Measurements from ENCODE around the gene LIPN. TPM values are rescaled to one million over a fixed set of nuclear protein-coding genes. Genes with fewer than 3 reads are reported as not detected.

LIPN gene
- total RNA-seq, 6 experiments from 2014 or later = 0.25 to 0.29 TPM; not detected in 4

DNA sequence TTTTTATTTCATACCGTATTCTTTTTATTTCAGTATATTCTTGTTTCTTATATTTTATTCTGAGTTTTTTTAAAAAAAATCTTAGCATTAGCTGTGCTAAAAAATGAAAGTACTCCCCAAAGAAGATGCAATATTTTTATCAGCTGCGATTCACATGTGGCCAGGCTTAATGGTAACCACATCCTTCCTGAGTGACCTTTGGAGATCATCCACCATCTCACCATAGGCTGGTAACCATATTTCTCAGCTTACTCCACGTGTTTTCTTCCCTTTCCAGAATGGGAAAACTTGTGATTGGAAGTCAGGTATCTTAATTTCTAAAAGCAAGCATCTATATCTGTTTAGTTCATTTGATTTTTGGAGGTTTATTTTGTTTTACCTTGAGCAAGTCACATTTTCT is 23.9 kb downstream of the LIPN start:
- Histone ChIP-seq H3K9me3 (no peaks in the 10 kb centered on the region), H3K4me3 (no peak overlapping the region), H3K36me3 (no peaks in the 10 kb centered on the region), H3K27me3 (no peaks in the 10 kb centered on the region), H3K4me1 (no peaks in the 10 kb centered on the region), H3K27ac (no peak overlapping the region)
- 52% methylated on average over 3 of the region's 3 CpGs for WGBS (ENCODE audit: insufficient coverage, low coverage, low lambda C conversion rate, missing lambda C conversion rate)
- ATAC-seq = no peak
- TF ChIP-seq, protein P1, sequence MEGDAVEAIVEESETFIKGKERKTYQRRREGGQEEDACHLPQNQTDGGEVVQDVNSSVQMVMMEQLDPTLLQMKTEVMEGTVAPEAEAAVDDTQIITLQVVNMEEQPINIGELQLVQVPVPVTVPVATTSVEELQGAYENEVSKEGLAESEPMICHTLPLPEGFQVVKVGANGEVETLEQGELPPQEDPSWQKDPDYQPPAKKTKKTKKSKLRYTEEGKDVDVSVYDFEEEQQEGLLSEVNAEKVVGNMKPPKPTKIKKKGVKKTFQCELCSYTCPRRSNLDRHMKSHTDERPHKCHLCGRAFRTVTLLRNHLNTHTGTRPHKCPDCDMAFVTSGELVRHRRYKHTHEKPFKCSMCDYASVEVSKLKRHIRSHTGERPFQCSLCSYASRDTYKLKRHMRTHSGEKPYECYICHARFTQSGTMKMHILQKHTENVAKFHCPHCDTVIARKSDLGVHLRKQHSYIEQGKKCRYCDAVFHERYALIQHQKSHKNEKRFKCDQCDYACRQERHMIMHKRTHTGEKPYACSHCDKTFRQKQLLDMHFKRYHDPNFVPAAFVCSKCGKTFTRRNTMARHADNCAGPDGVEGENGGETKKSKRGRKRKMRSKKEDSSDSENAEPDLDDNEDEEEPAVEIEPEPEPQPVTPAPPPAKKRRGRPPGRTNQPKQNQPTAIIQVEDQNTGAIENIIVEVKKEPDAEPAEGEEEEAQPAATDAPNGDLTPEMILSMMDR (IDR thresholded peaks at IDR 0.05) = no peak
- no peak for TF ChIP-seq POLR2A (IDR thresholded peaks at IDR 0.05)
- intact Hi-C loops (cut with DNase I) = no loop called here
- DNase-seq = no peak

DNA sequence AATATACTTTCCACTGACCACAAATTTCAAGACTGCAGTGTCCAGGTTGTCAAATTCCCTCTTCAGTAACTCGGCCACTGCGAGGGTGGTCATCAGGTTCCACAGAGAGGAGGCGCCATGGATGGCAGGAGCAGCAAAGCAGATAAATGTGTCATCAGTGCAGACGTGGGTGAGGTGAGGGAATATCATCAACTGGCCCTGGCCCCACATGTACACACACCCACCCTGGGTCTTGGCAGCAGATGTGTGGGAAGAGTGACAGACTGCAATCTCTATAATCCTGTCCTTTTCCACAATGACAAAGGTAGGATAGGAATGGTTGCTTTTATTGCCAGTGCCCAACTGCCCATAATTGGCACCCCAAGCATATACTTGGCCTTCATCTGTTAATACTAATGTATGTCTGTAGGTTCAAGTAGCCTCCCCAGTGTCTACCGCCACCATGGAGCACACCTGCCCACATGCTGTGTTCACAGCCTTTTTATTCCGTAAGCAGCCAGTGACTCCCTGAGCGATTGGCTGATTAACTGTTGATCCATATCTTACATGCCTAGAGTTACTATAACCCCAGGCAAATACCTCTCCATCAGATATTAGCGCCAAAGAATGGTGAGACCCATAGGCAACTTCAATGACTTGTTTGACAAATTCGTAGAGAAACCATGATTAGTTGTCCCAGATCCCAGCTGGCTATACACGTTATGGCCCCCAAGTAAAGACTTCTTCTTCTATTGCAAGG is 26.4 kb downstream of the LIPN start:
- DNase-seq (no peak), ATAC-seq (no peak)
- Histone ChIP-seq H3K36me3 (no peaks in the 10 kb centered on the region), H3K27me3 (no peaks in the 10 kb centered on the region), H3K27ac (no peak overlapping the region), H3K4me1 (no peaks in the 10 kb centered on the region), H3K4me3 (no peak overlapping the region), H3K9me3 (no peaks in the 10 kb centered on the region)
- intact Hi-C loops (cut with DNase I) = no loop called here
- 80% methylated on average over 6 of the region's 10 CpGs for WGBS (ENCODE audit: insufficient coverage, low coverage, low lambda C conversion rate, missing lambda C conversion rate)
- no peak for TF ChIP-seq POLR2A (IDR thresholded peaks at IDR 0.05)
- TF ChIP-seq, protein P1 (IDR thresholded peaks at IDR 0.05) = no peak

GRCh38 chr10:88787463-88787862 is 27.6 kb downstream of the LIPN start:
- no peaks in the 10 kb centered on the region for H3K9me3 ChIP-seq
- ATAC-seq (no peak), DNase-seq (no peak)
- H3K27ac ChIP-seq = no peak overlapping the region
- no peaks in the 10 kb centered on the region for H3K27me3 ChIP-seq
- TF ChIP-seq, protein P1 (IDR thresholded peaks at IDR 0.05) = no peak
- intact Hi-C loops (cut with DNase I) = no loop called here
- 69% methylated on average over 5 of the region's 5 CpGs for WGBS (ENCODE audit: insufficient coverage, low coverage, low lambda C conversion rate, missing lambda C conversion rate)
- H3K4me1 ChIP-seq = peaks cover 0 to 6% (median 2%) of the 10 kb centered on the region in 4 donors
- no peaks in the 10 kb centered on the region for H3K36me3 ChIP-seq
- H3K4me3 ChIP-seq = no peak overlapping the region

GRCh38 chr10:88788924-88789323 is 29.1 kb downstream of the LIPN start:
- peaks cover 0 to 12% (median 5%) of the 10 kb centered on the region in 4 donors for H3K4me1 ChIP-seq
- intact Hi-C loops (cut with DNase I) = no loop called here
- H3K27me3 ChIP-seq = no peaks in the 10 kb centered on the region
- no peaks in the 10 kb centered on the region for H3K9me3 ChIP-seq
- DNase-seq (no peak), ATAC-seq (no peak)
- no peak overlapping the region for H3K4me3 ChIP-seq
- no peak overlapping the region for H3K27ac ChIP-seq
- TF ChIP-seq, protein P1 (IDR thresholded peaks at IDR 0.05) = no peak
- no peak for TF ChIP-seq POLR2A (IDR thresholded peaks at IDR 0.05)
- no peaks in the 10 kb centered on the region for H3K36me3 ChIP-seq

Measured in right lobe of liver (tissue), 6 donors.